Stimulated activated CD8-positive, alpha-beta memory T cell treated with anti-CD3 and anti-CD28 coated beads, Interleukin-12 subunit alpha, Interleukin-12 subunit beta, amount 100 ng/mL, for 1 hour (primary cell): ENCODE results near the gene SCN1B.
"Not testable (repeated sequence)": the region's sequence is repeated elsewhere in the genome, so short reads cannot be mapped to it uniquely, and the experiment has no call there.

Experiments used
- DNase-seq: peaks from one replicate; pipeline ENCODE4 v3.0.0-alpha.2; 2020; ENCODE audit warnings: low read depth

Gene SCN1B

DNA sequence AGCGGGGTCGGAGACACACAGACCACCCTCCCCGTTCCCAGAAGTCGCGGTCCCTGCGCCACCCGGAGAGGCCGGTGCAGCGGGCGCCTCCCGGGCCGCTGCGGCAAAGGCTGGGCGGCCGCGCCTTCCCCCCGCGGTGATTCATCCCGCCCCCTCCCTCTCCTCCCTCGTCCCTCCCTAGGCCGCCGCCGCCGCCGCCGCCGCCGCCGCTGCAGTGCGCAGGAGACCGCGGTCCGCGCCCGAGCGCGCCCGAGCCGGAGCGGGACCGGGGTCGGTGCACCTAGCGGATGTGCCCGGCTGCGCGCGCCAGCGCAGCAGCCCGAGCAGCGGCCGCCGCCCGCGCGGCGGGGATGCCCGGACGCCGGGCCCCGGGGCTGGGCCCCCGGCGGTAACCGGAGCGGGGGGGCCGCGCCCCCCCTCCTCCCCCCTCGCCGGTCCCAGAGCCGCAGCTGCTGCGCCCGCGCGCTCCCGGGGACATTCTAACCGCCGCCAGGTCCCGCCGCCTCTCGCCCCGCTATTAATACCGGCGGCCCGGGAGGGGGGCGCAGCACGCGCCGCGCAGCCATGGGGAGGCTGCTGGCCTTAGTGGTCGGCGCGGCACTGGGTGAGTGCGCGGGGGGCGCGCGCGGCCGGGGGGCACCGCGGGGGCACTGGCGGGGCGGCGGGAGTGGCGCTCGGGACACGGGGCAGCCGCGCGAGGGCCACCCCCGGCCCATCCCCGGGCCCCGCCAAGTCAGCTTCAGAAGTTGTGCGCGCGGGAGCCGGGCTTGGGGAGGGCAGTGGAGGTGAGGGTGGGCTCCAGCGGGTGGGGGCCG, at the start of gene SCN1B:
Gene SCN1B, plus strand, starts transcription at position 214 of the 815 bp plus-strand sequence. Its CDS starts 351 bp downstream, at position 565.
- peak; percentile 37 for DNase-seq

DNA sequence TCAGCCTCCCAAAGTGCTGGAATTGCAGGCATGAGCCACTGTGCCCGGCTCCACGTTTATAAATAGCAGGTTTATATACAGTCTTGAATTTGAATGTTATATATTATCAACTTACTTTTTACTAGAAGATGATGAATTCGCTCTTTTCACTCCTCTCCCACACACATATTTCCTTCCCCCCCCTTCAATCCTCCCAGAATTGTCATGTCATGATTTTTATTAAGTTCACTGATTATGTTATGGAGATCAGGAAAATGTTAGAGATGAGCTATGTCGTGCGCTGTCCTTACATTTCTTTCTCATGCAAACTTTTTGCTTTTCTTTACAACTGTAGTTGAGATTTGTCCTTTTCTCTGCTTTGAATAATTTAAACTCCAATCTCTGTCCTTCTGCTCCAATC, 48.0 kb upstream of the SCN1B start:
- no peak for DNase-seq

DNA sequence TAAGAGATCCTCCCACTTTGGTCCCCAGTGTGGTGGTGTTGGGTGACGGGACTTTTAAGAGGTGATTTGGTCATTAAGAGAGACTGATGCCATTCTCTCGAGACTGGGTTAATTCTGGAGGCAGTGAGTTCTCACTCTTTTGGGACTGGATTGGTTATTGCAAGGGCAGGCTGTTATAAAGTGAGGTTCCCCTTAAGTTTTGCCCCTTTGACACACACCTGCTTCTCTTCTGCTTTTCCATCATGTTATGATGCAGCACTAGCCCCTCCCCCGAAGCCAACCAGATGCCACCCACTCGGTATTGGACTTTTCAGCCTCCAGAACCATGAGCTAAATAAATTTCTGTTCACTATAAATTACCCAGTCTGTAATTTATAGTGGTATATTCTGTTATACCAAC, 46.5 kb upstream of the SCN1B start:
- DNase-seq = no peak

DNA sequence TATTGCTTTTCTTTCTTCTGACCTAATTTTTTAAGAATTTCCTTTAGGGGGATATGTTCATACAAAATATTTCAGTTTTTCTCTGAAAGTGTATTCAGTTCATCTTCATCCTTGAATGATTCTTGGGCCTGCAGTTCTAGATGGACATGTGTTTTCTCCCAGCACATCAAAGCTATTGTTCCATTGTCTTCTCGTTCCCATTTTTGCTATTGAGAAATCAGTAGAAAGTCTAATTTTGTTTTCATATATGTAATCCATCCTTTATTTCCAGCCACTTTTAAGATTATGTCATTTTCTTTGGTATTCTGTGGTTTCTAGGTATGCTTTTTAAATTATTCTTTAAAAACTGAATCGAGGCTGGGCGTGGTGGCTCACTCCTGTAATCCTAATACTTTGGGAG, 46.0 kb upstream of the SCN1B start:
- DNase-seq = no peak

DNA sequence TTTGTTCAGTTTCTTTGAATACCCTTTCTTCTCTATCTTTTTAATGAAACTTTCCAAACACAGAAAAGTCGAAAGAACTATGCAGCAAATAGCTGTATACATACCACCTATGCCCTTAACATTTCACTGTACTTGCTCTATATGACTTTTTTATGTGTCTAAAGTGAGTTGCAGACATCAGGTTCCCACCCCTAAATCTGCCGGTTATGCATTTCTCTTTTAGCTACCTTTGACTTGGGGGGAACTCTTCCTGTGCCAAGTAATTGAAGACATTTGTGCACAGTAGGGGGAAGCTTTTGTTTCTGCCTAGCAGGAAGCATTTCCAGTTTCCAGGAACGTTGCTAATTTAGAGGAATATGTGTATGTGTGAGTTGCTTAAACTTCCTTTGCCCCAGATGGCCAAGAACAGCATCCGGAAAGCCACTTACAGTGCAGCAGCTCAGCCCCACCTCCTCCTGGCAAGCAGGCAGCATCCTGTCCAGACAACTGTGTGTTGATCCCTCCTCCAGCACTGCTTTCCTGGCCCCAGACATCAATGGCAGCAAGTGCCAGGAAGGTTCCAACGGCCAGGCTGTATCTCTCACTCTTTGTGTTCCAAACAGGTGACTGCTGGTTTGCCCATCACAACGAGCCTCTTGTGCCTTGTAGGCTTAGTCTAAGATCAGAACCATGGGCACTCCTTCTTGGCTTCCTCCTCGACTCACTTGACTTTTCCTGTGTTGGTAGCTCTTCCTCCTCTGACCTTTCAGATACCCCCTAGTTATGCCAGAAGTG, 44.8 kb upstream of the SCN1B start:
- no peak for DNase-seq

DNA sequence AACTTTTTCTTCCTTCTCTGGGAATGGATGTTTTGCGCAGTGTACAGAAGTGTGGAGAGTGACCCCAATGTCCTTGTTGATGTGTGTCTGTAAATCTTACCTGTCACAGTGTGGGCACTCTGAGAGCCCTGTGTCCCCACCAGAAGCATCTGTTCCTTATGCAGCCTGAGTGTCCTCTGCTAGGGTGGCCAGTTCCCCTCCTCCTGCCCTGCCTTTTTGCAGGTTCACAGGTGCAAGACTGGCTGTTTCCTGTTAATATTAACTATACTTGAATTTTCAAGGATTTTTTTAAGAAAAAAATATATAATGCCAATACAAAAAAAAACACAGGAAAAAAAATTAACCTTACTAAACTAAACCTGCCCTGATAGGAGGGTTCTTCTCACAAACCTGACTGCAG, 42.2 kb upstream of the SCN1B start:
- no peak for DNase-seq

DNA sequence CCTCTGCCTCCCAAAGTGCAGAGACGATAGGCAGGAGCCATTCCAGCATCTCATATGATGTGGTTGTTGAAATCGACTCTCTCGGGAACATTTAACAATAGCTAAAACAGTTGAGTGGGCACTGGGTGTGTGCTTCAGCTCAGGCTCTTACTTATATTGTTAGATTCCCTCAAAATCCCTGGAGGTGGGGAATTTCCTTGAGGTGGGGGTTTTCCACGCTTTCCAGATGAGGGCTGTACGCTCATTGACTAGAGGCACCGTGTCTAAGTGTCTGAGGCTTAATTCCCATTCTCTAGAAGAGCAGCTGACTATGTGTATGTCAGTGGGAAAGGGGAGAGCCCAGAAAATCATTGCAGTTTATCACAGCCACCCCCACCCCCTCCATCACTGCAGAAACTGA, 41.0 kb upstream of the SCN1B start:
- DNase-seq = no peak

DNA sequence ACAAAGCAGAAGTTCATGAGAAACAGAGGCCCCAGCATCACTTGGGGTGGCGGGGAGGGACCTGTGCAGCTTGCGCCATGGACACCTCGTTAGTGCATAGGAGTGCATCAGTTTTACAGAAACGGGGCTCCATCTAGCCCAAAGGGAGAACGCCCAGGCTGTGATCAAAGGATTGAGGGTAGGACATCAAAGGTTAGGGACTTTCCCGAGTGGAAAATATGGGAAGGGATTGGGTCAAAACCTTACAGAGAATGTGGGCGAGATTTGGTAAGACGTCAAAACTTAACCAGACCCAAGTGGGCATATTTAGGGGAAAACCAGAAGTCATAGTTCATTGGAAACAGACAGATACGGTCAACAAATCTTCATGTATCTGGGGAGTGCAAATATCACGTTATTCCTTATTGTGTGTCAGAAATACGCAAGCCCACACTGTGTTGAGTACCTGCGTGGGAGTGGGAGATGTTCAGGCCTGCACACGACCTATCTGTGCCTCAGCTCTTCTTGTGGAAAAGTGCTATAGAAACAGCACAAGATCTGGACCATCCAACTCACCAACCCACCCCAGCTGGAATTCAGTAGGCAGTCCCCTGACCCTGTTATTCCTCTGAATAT, 39.6 kb upstream of the SCN1B start:
- no peak for DNase-seq

DNA sequence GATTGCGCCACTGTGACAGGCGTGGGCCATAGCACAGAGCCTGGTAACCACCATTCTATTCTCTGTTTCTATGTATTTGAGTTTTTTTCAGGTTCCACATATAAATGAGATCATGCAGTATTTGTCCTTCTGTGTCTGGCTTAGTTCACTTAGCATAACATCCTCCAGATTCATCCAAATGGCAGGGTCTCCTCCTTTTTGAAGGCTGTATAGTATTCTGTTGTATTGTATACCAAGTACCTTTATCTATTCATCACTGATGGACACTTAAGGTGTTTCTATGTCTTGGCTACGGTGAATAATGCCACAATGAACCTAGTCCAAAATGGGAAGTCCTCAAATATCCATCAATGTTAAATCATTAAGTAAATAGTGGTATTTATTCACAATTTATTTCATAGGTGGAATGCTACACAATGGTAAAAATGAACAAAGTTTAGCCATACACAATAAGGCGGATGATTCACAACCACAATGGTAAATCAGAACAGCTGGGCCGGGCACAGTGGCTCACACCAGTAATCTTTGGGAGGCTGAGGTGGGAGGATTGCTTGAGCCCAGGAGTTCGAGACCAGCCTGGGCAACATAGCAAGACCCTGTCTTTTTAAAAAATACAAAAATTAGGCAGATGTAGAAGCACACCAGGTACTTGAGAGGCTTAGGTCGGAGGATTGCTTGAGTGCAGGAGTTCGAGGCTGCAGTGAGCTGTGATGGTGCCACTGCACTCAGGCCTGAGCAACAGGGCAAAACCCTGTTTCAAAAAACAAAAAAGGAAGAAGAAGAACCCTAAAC, 38.5 kb upstream of the SCN1B start:
- no peak for DNase-seq

DNA sequence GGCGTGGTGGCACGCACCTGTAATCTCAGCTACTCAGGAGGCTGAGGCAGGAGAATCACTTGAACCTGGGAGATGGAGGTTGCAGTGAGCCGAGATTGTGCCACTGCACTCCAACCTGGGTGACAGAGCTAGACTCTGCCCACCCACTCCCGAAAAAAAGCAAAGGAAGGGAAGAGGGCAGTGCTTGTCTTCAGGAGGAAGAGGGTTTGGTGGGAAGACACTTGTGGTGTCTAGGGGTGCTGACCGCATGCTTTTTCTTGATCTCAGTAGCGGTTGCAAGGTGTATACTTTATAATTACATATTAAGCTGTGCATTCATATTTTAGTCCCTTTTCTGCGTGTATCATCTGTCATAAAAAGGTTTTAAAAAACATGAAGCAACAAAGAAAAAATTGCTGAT, 37.7 kb upstream of the SCN1B start:
- DNase-seq = not testable (repeated sequence)

DNA sequence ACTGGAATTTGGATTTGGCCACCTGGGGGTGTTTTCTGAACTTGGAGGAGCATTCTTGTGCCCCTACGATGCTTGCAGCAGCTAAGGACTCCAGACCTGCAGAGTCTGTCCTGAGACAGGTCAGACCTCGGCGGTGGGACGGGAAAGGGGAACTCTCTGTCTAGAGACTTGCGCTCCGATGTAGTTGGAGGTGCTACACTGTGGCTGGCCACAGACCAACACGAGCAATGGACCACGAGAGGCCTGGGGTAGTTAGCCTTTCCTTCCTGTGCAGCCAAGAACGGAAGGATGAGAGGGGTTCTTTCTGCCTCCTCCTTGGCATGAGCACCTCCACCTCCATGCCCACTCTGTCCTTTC, 36.0 kb upstream of the SCN1B start:
- DNase-seq = no peak

DNA sequence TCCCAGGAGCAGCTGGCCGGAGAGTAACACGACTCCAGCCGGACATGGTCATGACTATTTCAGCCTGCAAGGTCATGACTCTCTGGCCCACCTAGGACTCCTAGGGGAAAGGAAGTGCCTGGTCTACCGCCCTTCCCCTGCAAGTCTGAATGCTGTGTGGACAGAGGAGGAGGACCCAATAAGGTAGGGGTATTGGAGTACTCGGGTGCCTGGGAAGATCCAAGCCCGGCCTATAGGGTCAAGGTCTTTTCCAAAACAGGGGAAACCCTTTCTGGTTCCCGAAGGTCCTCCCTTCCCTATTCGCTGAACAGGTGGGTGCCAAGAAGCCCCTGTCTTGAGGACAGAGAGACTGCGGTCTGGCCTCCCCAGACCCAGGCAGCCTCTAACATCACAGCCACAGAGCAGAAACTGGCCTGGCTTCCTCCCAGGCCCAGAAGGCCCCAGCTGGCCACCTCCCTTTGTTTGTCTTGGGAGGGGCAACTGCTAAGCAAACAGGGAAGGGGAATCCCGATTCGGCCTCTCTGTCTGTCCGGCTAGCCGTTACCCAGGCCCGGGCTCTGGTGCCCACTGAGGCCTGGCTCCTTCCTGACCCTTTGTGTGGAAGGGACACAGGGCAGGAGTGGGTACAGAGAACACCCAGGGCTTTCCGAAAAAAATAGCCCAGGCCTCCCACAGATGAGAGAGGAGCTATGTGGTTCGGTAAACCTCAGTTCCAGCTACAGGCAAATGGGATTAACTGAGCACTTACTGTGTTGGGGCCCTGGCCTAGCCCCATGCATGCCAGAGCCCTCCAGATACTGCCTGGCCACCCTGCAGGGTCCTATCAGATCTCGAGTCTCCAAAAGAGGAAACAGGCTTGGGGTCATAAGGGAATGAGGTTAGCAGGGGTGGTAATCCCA, 35.4 kb upstream of the SCN1B start:
- DNase-seq = no peak

DNA sequence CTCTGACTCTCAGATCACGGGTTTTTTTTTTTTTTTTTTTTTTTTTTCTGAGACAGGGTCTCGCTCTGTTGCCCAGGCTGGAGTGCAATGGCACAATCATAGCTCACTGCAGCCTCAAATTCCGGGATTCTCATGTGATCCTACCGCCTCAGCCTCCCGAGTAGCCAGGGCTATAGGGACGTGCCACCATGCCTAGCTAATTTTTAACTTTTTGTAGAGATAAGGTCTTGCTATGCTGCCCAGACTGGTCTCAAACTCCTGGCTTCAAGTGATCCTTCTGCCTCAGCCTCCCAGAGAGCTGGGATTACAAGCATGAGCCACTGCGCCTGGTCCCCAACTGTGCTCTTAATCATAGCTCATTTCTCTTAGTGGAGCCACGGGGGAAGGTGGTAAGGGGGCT, 34.7 kb upstream of the SCN1B start:
- no peak for DNase-seq

DNA sequence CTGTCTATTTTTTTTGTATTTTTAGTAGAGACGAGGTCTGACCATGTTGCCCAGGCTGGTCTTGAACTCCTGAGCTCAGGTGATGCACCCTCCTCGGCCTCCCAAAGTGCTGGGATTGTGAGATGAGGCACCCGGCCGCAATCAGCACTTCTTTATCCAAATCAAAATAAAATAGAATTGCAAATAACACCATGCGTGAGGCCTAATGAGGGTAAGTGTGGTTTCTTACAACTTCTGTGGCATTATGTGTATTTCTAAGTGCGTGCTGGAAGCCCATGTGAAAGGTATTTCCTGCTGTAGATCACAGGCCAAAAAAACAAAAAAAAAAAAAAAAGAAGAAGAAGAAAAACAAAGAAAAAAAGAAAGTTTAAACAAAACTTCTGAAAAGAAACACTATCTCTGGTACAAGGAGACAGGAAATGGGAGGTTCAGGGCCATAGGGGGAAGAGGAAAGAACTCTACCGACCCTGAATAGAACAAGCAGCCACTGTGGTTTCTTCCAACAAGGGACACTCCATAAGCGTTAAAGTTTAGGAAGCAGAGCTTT, 33.1 kb upstream of the SCN1B start:
- DNase-seq = no peak

DNA sequence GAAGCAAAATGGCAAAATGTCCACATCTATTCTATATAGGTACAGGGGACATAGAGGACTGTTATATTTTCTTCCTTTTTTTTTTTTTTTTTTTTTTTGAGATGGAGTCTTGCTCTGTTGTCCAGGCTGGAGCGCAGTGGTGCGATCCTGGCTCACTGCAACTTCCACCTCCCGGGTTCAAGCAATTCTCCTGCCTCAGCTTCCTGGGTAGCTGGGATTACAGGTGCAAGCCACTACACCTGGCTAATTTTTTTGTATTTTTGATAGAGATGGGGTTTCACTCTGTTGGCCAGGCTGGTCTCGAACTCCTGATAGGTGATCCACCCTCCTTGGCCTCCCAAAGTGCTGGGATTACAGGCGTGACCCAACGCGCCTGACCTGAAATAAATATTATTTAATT, 32.0 kb upstream of the SCN1B start:
- DNase-seq = not testable (repeated sequence)

DNA sequence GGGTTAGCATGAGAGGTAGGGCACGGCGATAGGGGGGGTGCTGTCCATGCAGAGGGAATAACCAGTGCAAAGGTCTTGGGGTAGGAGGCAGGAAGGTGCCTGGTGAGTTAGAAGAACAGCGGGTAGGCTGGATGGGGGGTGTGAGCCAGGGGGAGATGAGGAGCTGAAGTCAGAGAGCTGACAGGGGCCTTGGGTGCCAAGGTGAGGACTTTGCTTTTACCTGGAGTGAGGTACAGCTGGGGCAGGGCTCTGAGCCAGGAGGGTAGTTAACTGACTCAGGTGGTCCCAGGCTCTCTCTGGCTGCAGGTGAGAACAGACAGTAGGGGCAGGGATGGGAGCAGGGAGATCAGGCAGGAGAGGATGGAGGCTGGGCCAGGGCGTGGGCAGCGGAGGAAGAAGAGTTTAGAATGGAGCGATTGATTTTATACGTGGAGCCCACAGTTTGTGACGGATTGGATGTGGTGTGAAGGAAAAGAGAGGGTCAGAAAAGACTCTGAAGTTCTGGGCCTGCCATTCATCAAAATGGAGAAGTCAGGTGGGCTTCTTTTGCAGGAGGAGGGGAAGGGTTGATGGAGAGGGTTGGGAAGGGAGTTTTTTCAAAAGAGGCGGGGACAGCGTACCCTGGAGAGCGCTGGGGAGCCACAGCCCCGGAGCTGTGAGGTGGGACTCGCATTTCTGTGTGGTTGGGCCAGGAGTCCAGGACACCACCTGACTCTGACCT, 31.3 kb upstream of the SCN1B start:
- no peak for DNase-seq

DNA sequence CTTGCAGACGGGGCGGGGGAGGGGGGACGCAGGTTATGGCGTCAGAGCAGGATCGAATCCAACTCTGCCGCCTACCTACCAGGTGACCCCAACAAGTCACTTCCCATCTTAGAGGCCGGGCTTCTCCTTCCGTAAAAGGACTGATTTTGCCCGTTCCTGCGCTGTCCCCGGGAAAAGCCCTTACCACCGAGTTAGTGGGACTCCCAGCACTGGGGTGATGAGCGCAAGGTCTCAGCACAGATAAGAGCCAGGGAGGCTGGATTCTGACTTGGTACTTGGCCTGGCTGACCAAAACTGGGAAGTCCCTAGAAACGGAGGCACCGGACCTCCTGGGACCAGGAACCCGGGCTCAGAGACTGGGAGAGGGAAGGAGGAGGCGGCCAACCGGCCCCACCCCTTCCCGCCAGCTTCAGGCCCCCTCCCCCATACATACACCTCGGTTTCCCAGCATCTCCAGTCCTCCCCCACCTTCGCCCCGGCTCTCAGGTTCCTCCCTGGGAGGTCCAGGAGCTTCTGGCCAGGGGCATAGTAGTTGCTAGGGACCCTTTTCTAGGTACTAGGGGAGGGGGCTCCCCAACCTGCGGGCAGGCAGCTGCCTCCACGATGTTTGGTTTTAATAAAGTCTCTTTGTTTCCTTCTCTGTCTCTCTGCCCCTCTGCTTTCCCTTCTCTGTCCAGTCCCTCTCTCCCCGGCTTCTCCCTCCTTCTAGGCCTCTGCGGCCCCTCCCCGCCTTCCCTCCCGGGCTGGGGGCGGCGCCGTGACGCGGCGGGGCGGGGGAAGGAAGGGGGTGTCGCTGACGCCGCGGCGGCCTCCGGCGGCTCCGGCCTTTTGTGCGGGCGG, 30.6 kb upstream of the SCN1B start, which contains the start of gene GRAMD1A:
Gene GRAMD1A, plus strand, starts transcription at position 826 of the 840 bp plus-strand sequence. CDS start 156 bp downstream, outside the sequence.
- peak; percentile 40 for DNase-seq

DNA sequence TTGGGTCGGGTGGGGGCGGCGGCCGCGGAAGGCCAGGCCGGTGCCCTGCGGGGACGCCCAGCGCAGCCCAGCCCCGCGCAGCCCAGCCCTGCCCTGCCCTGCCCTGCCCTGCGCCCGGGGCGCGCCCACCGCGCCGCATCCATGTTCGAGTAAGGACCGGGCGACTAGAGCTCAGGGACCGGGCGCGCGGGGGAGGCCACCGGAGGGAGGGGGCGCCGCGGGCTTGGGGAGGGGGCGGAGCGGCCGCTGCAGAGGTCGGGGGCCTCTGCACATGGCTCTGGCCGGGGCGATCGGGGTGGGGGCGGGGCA, 30.0 kb upstream of the SCN1B start:
- no peak for DNase-seq
